IPS-18c (cell line): ENCODE measurements around the gene RXRA.

Source experiments
- H3K4me3 ChIP-seq: 2 replicates; pipeline ENCODE4 v1.7.0; 2013; ENCODE audit warnings: low read depth, mild to moderate bottlenecking, low read length, moderate library complexity; ENCODE audit not compliant: insufficient read depth
- H3K9me3 ChIP-seq: one replicate; pipeline ENCODE4 v1.6.1; 2013; ENCODE audit warnings: mild to moderate bottlenecking, low read length, moderate library complexity; ENCODE audit not compliant: control insufficient read depth, insufficient read depth

The RXRA gene

GRCh38 chr9:134477927-134478326 lies 151.7 kb downstream of the RXRA start:
- Histone ChIP-seq H3K9me3 (no peaks in the 10 kb centered on the region), H3K4me3 (no peak overlapping the region)

- no peaks in the 10 kb centered on the region for H3K9me3 ChIP-seq
- H3K4me3 ChIP-seq = no peak overlapping the region
These were observed 155.5 kb downstream of the RXRA start for GRCh38 chr9:134481762-134482161.

- no peaks in the 10 kb centered on the region for H3K9me3 ChIP-seq
- no peak overlapping the region for H3K4me3 ChIP-seq
These were observed 156.0 kb downstream of the RXRA start for GRCh38 chr9:134482226-134482625.

GRCh38 chr9:134483361-134484184 lies 157.3 kb downstream of the RXRA start:
- Histone ChIP-seq H3K4me3 (no peak overlapping the region), H3K9me3 (no peaks in the 10 kb centered on the region)

- no peaks in the 10 kb centered on the region for H3K9me3 ChIP-seq
These were observed 158.2 kb downstream of the RXRA start for GRCh38 chr9:134484479-134484878.

GRCh38 chr9:134485653-134486052 lies 159.4 kb downstream of the RXRA start:
- no peak overlapping the region for H3K4me3 ChIP-seq
- no peaks in the 10 kb centered on the region for H3K9me3 ChIP-seq

More at GRCh38 chr9:134484479-134484878, 158.2 kb downstream of the RXRA start:
- no peak overlapping the region for H3K4me3 ChIP-seq

GRCh38 chr9:134486143-134486591 lies 159.9 kb downstream of the RXRA start:
- H3K4me3 ChIP-seq = no peak overlapping the region
- H3K9me3 ChIP-seq = no peaks in the 10 kb centered on the region

- Histone ChIP-seq H3K4me3 (no peak overlapping the region), H3K9me3 (no peaks in the 10 kb centered on the region)
These were observed 160.3 kb downstream of the RXRA start for GRCh38 chr9:134486596-134486995.
